HepG2 (cell line): ENCODE results near the gene PRKCB. TPM values are rescaled to one million over a fixed set of nuclear protein-coding genes. Genes with fewer than 3 reads are reported as not detected.

ENCODE experiments used
- ARID2 ChIP-seq: sonication (generic); formaldehyde crosslinking; IDR thresholded peaks from 2 replicates; pipeline ENCODE4 v1.8.1; 2022; ENCODE audit warnings: mild to moderate bottlenecking, missing genetic modification reagents, borderline replicate concordance
- ATF4 ChIP-seq, 2 experiments: fragments of 450-650 bp in 1 of 2; sonication (generic) in 1 of 2; formaldehyde crosslinking; IDR thresholded peaks; 2 replicates each; pipeline versions ENCODE4 v1.5.0 to v1.8.0; 2020 to 2022; ENCODE audit warnings: mild to moderate bottlenecking in 1 of 2, missing genetic modification reagents in 1 of 2
- DMAP1 ChIP-seq: IDR thresholded peaks from 2 replicates; pipeline ENCODE4 v1.6.1; 2016
- HNRNPH1 ChIP-seq: fragments of 200-400 bp; formaldehyde crosslinking; optimal IDR thresholded peaks from 2 replicates; pipeline ENCODE3; 2017; ENCODE audit warnings: mild to moderate bottlenecking, low read depth, low read length
- HNRNPK ChIP-seq: fragments of 200-400 bp; formaldehyde crosslinking; IDR thresholded peaks from 2 replicates; pipeline ENCODE4 v1.6.1; 2018; ENCODE audit warnings: low read length, low read depth, moderate library complexity, mild to moderate bottlenecking; ENCODE audit not compliant: poor library complexity, severe bottlenecking
- RFX5 ChIP-seq: IDR thresholded peaks from 2 replicates; pipeline ENCODE4 v1.6.1; 2011; ENCODE audit warnings: low read depth, low read length, improper control_type of control experiment
- RXRA ChIP-seq: sonication (generic); formaldehyde crosslinking; IDR thresholded peaks from 2 replicates; pipeline ENCODE4 v1.5.1; 2020; ENCODE audit warnings: missing genetic modification reagents
- SUZ12 ChIP-seq: fragments of 150-350 bp; IDR thresholded peaks from 2 replicates; pipeline ENCODE4 v1.6.1; 2014; ENCODE audit warnings: low read depth, low read length
- TBL1XR1 ChIP-seq: fragments of 150-350 bp; IDR thresholded peaks from 2 replicates; pipeline ENCODE4 v1.6.1; 2014; ENCODE audit warnings: borderline replicate concordance, low read length; ENCODE audit not compliant: partially characterized antibody
- THYN1 ChIP-seq: sonication (generic); formaldehyde crosslinking; IDR thresholded peaks from 2 replicates; pipeline ENCODE4 v1.8.1; 2023; ENCODE audit warnings: low read depth, mild to moderate bottlenecking, moderate library complexity, missing genetic modification reagents, borderline replicate concordance
- ZNF30 ChIP-seq: sonication (generic); formaldehyde crosslinking; IDR thresholded peaks from 2 replicates; pipeline ENCODE4 v1.5.0; 2020; ENCODE audit warnings: mild to moderate bottlenecking, missing genetic modification reagents
- ZNF333 ChIP-seq: sonication (generic); formaldehyde crosslinking; IDR thresholded peaks from 2 replicates; pipeline ENCODE4 v1.4.0; 2020; ENCODE audit warnings: mild to moderate bottlenecking, missing genetic modification reagents, borderline replicate concordance
- ZNF414 ChIP-seq: sonication (generic); formaldehyde crosslinking; IDR thresholded peaks from 2 replicates; pipeline ENCODE4 v1.5.0; 2020; ENCODE audit warnings: missing genetic modification reagents
- ZNF546 ChIP-seq: sonication (generic); formaldehyde crosslinking; conservative IDR thresholded peaks from 2 replicates; pipeline ENCODE4 v1.8.1; 2023; ENCODE audit warnings: mild to moderate bottlenecking, missing genetic modification reagents
- ZNF552 ChIP-seq: sonication (generic); formaldehyde crosslinking; IDR thresholded peaks from 2 replicates; pipeline ENCODE4 v1.9.0; 2022; ENCODE audit warnings: missing genetic modification reagents, mild to moderate bottlenecking, borderline replicate concordance
- ZNF557 ChIP-seq: sonication (generic); formaldehyde crosslinking; IDR thresholded peaks from 2 replicates; pipeline ENCODE4 v1.4.0; 2020; ENCODE audit warnings: missing genetic modification reagents
- ZNF609 ChIP-seq: sonication (generic); formaldehyde crosslinking; IDR thresholded peaks from 2 replicates; pipeline ENCODE4 v1.4.0; 2020; ENCODE audit warnings: mild to moderate bottlenecking, missing genetic modification reagents, borderline replicate concordance
- ZNF776 ChIP-seq: sonication (generic); formaldehyde crosslinking; IDR thresholded peaks from 2 replicates; pipeline ENCODE4 v1.4.0; 2020; ENCODE audit warnings: mild to moderate bottlenecking, missing genetic modification reagents
- ZNF878 ChIP-seq: sonication (generic); formaldehyde crosslinking; IDR thresholded peaks from 2 replicates; pipeline ENCODE4 v1.8.1; 2023; ENCODE audit warnings: mild to moderate bottlenecking, missing genetic modification reagents, moderate library complexity
- polyA plus RNA-seq, 8 experiments: library from polyadenylated mRNA; depleted of rRNA in 3 of 8; stranded (reverse) in 7 of 8; unstranded in 1 of 8; fragments of >200 nt; fragmentation: Illumina TruSeq in 4 of 8; extraction: Trizol in 4 of 8; gene quantifications; 2 replicates each; pipeline versions ENCODE4 v1.2.1 to v1.2.3, GENCODE V29; 2011 to 2016; ENCODE audit warnings: low read depth in 4 of 8, missing spikeins in 1 of 8, mixed read lengths in 1 of 8; ENCODE audit not compliant: insufficient read depth in 1 of 8
- total RNA-seq, 5 experiments: library from RNA; depleted of rRNA; stranded (reverse); fragments of >200 nt; fragmentation: Illumina TruSeq; extraction: Trizol; gene quantifications; 2 replicates each; pipeline ENCODE4 v1.2.3, GENCODE V29; 2016; ENCODE audit warnings: low read depth in 1 of 5

Gene PRKCB
- total and polyA plus RNA-seq, 2 of the 13 experiments (the other 11 are each of a cell fraction or from before 2014, with no cell fraction given) = 0.01 TPM; not detected in 1

GRCh38 chr16:24255456-24256371 lies 419.9 kb downstream of the PRKCB start, which contains the start of gene CACNG3 (continued):
- no peak for TF ChIP-seq ATF4 (CRISPR knock-in tag; IDR thresholded peaks at IDR 0.05)
- no peak for TF ChIP-seq THYN1 (CRISPR knock-in tag)
- TF ChIP-seq HNRNPK = no peak
- no peak for TF ChIP-seq ARID2
- TF ChIP-seq ZNF609 = no peak
- no peak for TF ChIP-seq ZNF414 (CRISPR knock-in tag)
- TF ChIP-seq ZNF30 (CRISPR knock-in tag) = no peak
- TF ChIP-seq ZNF557 (CRISPR knock-in tag) = 0 out of 2 replicates have a peak, but pooled peaks have one; percentile 54
- no peak for TF ChIP-seq ZNF546
- no peak for TF ChIP-seq ZNF878 (CRISPR knock-in tag)
- 0 out of 2 replicates have a peak, but pooled peaks have one; percentile 47 for TF ChIP-seq ZNF776 (CRISPR knock-in tag)
- no peak for TF ChIP-seq ZNF552
- TF ChIP-seq DMAP1 (CRISPR knock-in tag) = no peak
- TF ChIP-seq SUZ12 = no peak
- TF ChIP-seq RXRA (CRISPR knock-in tag) = no peak
- no peak for TF ChIP-seq TBL1XR1
- TF ChIP-seq HNRNPH1 = no peak
- TF ChIP-seq RFX5 = no peak
- TF ChIP-seq ZNF333 = no peak
